ENCODE data around the gene PARP12. TPM values are rescaled to one million over a fixed set of nuclear protein-coding genes. Genes with fewer than 3 reads are reported as not detected.

The PARP12 gene
- total and polyA plus RNA-seq, 10 of the 15 experiments (the other 5 are each of a cell fraction or from before 2014, with no cell fraction given): 0.98 to 51.8 (median 18.0) TPM

GRCh38 chr7:140028311-140028710, 34.4 kb downstream of the PARP12 start:
- no peak for TF ChIP-seq MEF2A (IDR thresholded peaks at IDR 0.05; ENCODE audit: insufficient read depth, low read depth, low read length)
- FAIRE-seq (no peak), ATAC-seq (no peak), DNase-seq (ENCODE audit: low read depth, low spot score) (no peak)
- H4K20me1 ChIP-seq (ENCODE audit: control insufficient read depth, insufficient read depth): no peaks in the 10 kb centered on the region
- no peaks in the 10 kb centered on the region for H3K9me3 ChIP-seq (replicated peaks; ENCODE audit: control insufficient read depth, insufficient read depth, low read length)
- no TSS peak for BruUV-seq (replicated peaks)
- no peaks in the 10 kb centered on the region for H3K27me3 ChIP-seq (replicated peaks in 1 of 2; ENCODE audit: control insufficient read depth in 2 of 2, insufficient read depth in 2 of 2, low read length in 1 of 2)
- H3K4me1 ChIP-seq (ENCODE audit: control insufficient read depth, insufficient read depth, low read length): no peaks in the 10 kb centered on the region
- H3K27ac ChIP-seq (ENCODE audit: control insufficient read depth, insufficient read depth): no peak overlapping the region
- 97% methylated on average over 4 of the region's 4 CpGs for whole genome bisulfite sequencing (ENCODE audit: insufficient coverage, insufficient replicate concordance, low lambda C conversion rate, missing lambda C conversion rate)
- POLR2A ChIA-PET: no interaction called here
- intact Hi-C loops (cut with micrococcal nuclease; ENCODE audit: unreplicated experiment): no loop called here
- H2AFZ ChIP-seq (ENCODE audit: control insufficient read depth, low read depth, low read length): no peak overlapping the region
- SMC1A ChIA-PET (ENCODE audit: uncharacterized antibody, unreplicated experiment): no interaction called here
- no peak overlapping the region for H3K4me3 ChIP-seq
- RAD21 ChIA-PET (ENCODE audit: unreplicated experiment): no interaction called here
- H3K9ac ChIP-seq (ENCODE audit: control insufficient read depth, insufficient read depth, low read length): no peak overlapping the region
- in situ Hi-C loops (cut with MboI): no loop called here
- H3K79me2 ChIP-seq (ENCODE audit: control insufficient read depth, insufficient read depth, low read length): no peaks in the 10 kb centered on the region
- peaks cover 4 to 5% of the 10 kb centered on the region in 2 experiments; a peak in 3 of 4 replicates for H3K36me3 ChIP-seq (ENCODE audit: control insufficient read depth in 2 of 2, insufficient read depth in 2 of 2, low read length in 1 of 2)
- CTCF ChIA-PET: no interaction called here
- H3K4me2 ChIP-seq (ENCODE audit: control insufficient read depth, insufficient read depth): no peak overlapping the region

- intact Hi-C loops (cut with micrococcal nuclease; ENCODE audit: unreplicated experiment): no loop called here
- Histone ChIP-seq H3K4me3 (no peak overlapping the region), H2AFZ (ENCODE audit: control insufficient read depth, low read depth, low read length) (no peak overlapping the region), H3K9me3 (replicated peaks; ENCODE audit: control insufficient read depth, insufficient read depth, low read length) (no peaks in the 10 kb centered on the region), H3K4me2 (ENCODE audit: control insufficient read depth, insufficient read depth) (no peak overlapping the region), H3K27me3 (replicated peaks in 1 of 2; ENCODE audit: control insufficient read depth in 2 of 2, insufficient read depth in 2 of 2, low read length in 1 of 2) (no peaks in the 10 kb centered on the region), H3K4me1 (ENCODE audit: control insufficient read depth, insufficient read depth, low read length) (no peaks in the 10 kb centered on the region), H4K20me1 (ENCODE audit: control insufficient read depth, insufficient read depth) (no peaks in the 10 kb centered on the region), H3K79me2 (ENCODE audit: control insufficient read depth, insufficient read depth, low read length) (no peaks in the 10 kb centered on the region), H3K36me3 (ENCODE audit: control insufficient read depth in 2 of 2, insufficient read depth in 2 of 2, low read length in 1 of 2) (peaks cover 4 to 5% of the 10 kb centered on the region in 2 experiments; a peak in 3 of 4 replicates), H3K9ac (ENCODE audit: control insufficient read depth, insufficient read depth, low read length) (no peak overlapping the region), H3K27ac (ENCODE audit: control insufficient read depth, insufficient read depth) (no peak overlapping the region)
- ChIA-PET SMC1A (ENCODE audit: uncharacterized antibody, unreplicated experiment) (no interaction called here), CTCF (no interaction called here), POLR2A (no interaction called here), RAD21 (ENCODE audit: unreplicated experiment) (no interaction called here)
- WGBS (ENCODE audit: insufficient coverage, insufficient replicate concordance, low lambda C conversion rate, missing lambda C conversion rate): 86% methylated on average over 9 of the region's 9 CpGs
- BruUV-seq (replicated peaks): no TSS peak
- ATAC-seq (no peak), FAIRE-seq (no peak), DNase-seq (ENCODE audit: low read depth, low spot score) (no peak)
- in situ Hi-C loops (cut with MboI): no loop called here
- no peak for TF ChIP-seq ZBTB40 (IDR thresholded peaks at IDR 0.05; ENCODE audit: borderline replicate concordance)
- no peak for TF ChIP-seq ZNF217 (IDR thresholded peaks at IDR 0.05)
- no peak for TF ChIP-seq CBX5 (IDR thresholded peaks at IDR 0.05; ENCODE audit: low read depth)
- TF ChIP-seq TCF3 (IDR thresholded peaks at IDR 0.05; ENCODE audit: borderline replicate concordance, insufficient read depth, low read depth, low read length): no peak
- TF ChIP-seq EGR1 (IDR thresholded peaks at IDR 0.05; ENCODE audit: borderline replicate concordance in 1 of 2, low read depth in 2 of 2, low read length in 2 of 2): no peak
- TF ChIP-seq SRF (IDR thresholded peaks at IDR 0.05; ENCODE audit: low read depth in 2 of 2, low read length in 2 of 2): no peak
- no peak for TF ChIP-seq ATF2 (IDR thresholded peaks at IDR 0.05; ENCODE audit: low read length)
- TF ChIP-seq RFX5 (IDR thresholded peaks at IDR 0.05; ENCODE audit: low read depth, low read length): no peak
- TF ChIP-seq LARP7 (IDR thresholded peaks at IDR 0.05): no peak
- no peak for TF ChIP-seq SMARCA5 (IDR thresholded peaks at IDR 0.05)
- TF ChIP-seq CREB1 (IDR thresholded peaks at IDR 0.05; ENCODE audit: low read depth): no peak
- TF ChIP-seq JUND (IDR thresholded peaks at IDR 0.05; ENCODE audit: low read depth, low read length): no peak
- no peak for TF ChIP-seq ZZZ3 (IDR thresholded peaks at IDR 0.05; ENCODE audit: control insufficient read depth, insufficient read length, low read depth)
- TF ChIP-seq RB1 (IDR thresholded peaks at IDR 0.05; ENCODE audit: borderline replicate concordance): no peak
Measured at GRCh38 chr7:140027858-140028257, 34.9 kb downstream of the PARP12 start.
